ENCODE measurements around the gene LST1. TPM values are rescaled to one million over a fixed set of nuclear protein-coding genes. Genes with fewer than 3 reads are reported as not detected.

The LST1 gene
- total RNA-seq, 1 experiment from 2014 or later, result 0.69 TPM

DNA sequence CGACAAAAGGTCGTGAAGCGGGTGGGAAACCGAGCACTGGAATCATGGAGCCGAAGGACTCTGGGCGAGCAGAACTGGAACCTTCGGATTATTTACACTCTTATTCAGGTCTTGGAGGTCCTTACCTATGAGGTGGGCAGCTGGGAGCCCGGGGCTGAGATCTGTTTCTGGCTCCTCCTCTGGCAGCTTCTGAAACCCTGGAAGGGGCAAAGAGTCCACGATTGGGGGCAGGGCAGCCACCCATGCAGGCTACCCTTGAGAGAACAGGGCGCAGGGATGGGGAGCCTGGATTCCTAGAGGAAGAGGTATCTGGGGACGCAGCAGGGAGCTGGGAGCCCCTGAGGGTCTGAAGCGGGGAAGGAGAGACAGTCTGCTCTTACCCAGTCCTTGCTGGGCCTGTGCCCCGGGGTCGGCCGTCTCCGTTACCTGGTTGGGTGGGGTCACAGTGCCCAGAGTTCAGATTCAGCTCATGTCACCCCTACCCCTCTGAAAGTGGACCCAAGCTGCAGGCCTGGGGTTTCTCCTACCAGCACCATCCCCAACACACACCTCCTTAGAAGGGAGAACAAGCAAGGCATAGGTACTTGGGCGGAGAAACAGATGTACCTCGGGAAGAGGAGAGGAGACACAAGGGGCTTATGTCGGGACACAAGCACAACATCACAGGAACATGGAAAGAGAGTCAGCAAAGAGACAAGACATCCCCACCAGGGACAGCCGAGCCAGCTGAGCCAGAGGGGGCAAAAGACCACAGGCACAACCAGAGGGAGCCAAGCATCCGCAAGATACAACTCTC lies 4.4 kb upstream of the LST1 start:
- TSS peak; percentile 66 for BruUV-seq (replicated peaks)
- Histone ChIP-seq H3K9me2 (ENCODE audit: insufficient read depth) (no peaks in the 10 kb centered on the region), H3K4me3 (replicated peaks in 1 of 2; ENCODE audit: low read depth in 1 of 2, low read length in 2 of 2) (peak overlapping the region; percentile 65 to 75), H2AFZ (ENCODE audit: low read depth, low read length, poor library complexity, severe bottlenecking) (peak overlapping the region; percentile 79), H3K27ac (ENCODE audit: low read depth, low read length) (peak overlapping the region; percentile 8; the same call in 1 of the 2 replicates), H4K20me1 (ENCODE audit: insufficient read depth) (no peaks in the 10 kb centered on the region), H3K79me2 (ENCODE audit: insufficient read depth, low read length) (no peaks in the 10 kb centered on the region), H3K4me1 (ENCODE audit: control insufficient read depth in 1 of 2, insufficient read depth in 2 of 2, low read length in 2 of 2) (peaks cover 4 to 15% of the 10 kb centered on the region in 2 experiments; a peak in 2 of 4 replicates), H3K4me2 (ENCODE audit: low read length) (peak overlapping the region; percentile 97), H3K9me3 (ENCODE audit: control insufficient read depth in 1 of 2, insufficient read depth in 1 of 2, low read depth in 1 of 2, low read length in 2 of 2) (no peaks in the 10 kb centered on the region), H3K27me3 (ENCODE audit: insufficient read depth, low read length) (no peaks in the 10 kb centered on the region), H3K9ac (ENCODE audit: low read length) (peak overlapping the region; percentile 73), H3K36me3 (ENCODE audit: control insufficient read depth in 1 of 2, insufficient read depth in 2 of 2, low read length in 2 of 2) (no peaks in the 10 kb centered on the region)
- ChIA-PET POLR2A (interaction anchor here (1.4 to 1.9 kb wide), 2 partner anchors 12 to 35 kb away, joined by 3 to 6 read pairs; partner anchors contain the start of genes ATP6V1G2 and NFKBIL1), CTCF (interaction anchor here (1.1 to 7.8 kb wide), 4 partner anchors 11 to 16 kb away, joined by 3 to 70 read pairs (median 5); no protein-coding TSS in a partner anchor), RAD21 (ENCODE audit: low non-redundant PET in 1 of 2, low total read pairs in 2 of 2, uncharacterized antibody in 2 of 2, unreplicated experiment in 2 of 2) (no interaction called here)
- intact Hi-C loops (cut with micrococcal nuclease), result no loop called here
- no peak for ATAC-seq
- DNase-seq (ENCODE audit: low read depth, low spot score), result no peak
- TF ChIP-seq ELF1 (IDR thresholded peaks at IDR 0.05; ENCODE audit: borderline replicate concordance, low read depth) (no peak), YY1 (IDR thresholded peaks at IDR 0.05; ENCODE audit: extremely low read depth, insufficient replicate concordance, low read depth, low read length) (no peak), SP1 (IDR thresholded peaks at IDR 0.05; ENCODE audit: low read depth) (no peak), REST (IDR thresholded peaks at IDR 0.05; ENCODE audit: low read depth) (no peak), JUND (IDR thresholded peaks at IDR 0.05) (no peak), CBX3 (IDR thresholded peaks at IDR 0.05; ENCODE audit: low read depth) (no peak), ZNF274 (IDR thresholded peaks at IDR 0.05; ENCODE audit: low read depth, low read length) (no peak), RAD21 (IDR thresholded peaks at IDR 0.05; ENCODE audit: low read depth) (no peak), FOSL1 (IDR thresholded peaks at IDR 0.05; ENCODE audit: low read depth) (no peak), EZH2phosphoT487 (IDR thresholded peaks at IDR 0.05; ENCODE audit: borderline replicate concordance) (no peak), EZH2 (IDR thresholded peaks at IDR 0.05) (no peak)
- TF ChIP-seq, protein P1, sequence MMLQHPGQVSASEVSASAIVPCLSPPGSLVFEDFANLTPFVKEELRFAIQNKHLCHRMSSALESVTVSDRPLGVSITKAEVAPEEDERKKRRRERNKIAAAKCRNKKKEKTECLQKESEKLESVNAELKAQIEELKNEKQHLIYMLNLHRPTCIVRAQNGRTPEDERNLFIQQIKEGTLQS (IDR thresholded peaks at IDR 0.05), result no peak
- TF ChIP-seq, protein P2, sequence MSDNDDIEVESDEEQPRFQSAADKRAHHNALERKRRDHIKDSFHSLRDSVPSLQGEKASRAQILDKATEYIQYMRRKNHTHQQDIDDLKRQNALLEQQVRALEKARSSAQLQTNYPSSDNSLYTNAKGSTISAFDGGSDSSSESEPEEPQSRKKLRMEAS (IDR thresholded peaks at IDR 0.05), result no peak

All from HCT116 (cell line).